B cell (primary cell): ENCODE data around the gene TMEM107.
"Not testable (repeated sequence)": the region's sequence is repeated elsewhere in the genome, so short reads cannot be mapped to it uniquely, and the experiment has no call there.

Experiments
- CTCF ChIP-seq: fragments of 200-600 bp; IDR thresholded peaks from one replicate; pipeline ENCODE4 v1.8.0; 2022; ENCODE audit warnings: antibody characterized with exemption, mild to moderate bottlenecking
- EZH2 ChIP-seq: IDR thresholded peaks from 2 replicates; pipeline ENCODE4 v1.6.1; 2012; ENCODE audit warnings: borderline replicate concordance, low read depth, mild to moderate bottlenecking, moderate library complexity, low read length; ENCODE audit not compliant: insufficient read depth, poor library complexity, severe bottlenecking

GRCh38 chr17:8170186-8170585, 6.0 kb downstream of the TMEM107 start:
- not testable (repeated sequence) for TF ChIP-seq CTCF, EZH2
